GM12875 (cell line): ENCODE results near the gene PRTG.
"Not testable (repeated sequence)": the region's sequence is repeated elsewhere in the genome, so short reads cannot be mapped to it uniquely, and the experiment has no call there.

Experiments
- H3K4me3 ChIP-seq: one replicate; pipeline ENCODE4 v1.5.1; 2011; ENCODE audit warnings: low read depth, low read length, control low read depth
- CTCF ChIP-seq: IDR thresholded peaks from 2 replicates; pipeline ENCODE4 v1.5.1; 2011; ENCODE audit warnings: low read depth, mild to moderate bottlenecking, control low read depth, inconsistent platforms, low read length, moderate library complexity, borderline replicate concordance; ENCODE audit not compliant: insufficient read depth

Gene PRTG

GRCh38 chr15:55698653-55699052, 44.3 kb downstream of the PRTG start:
- H3K4me3 ChIP-seq = no peak overlapping the region
- TF ChIP-seq CTCF = no peak

GRCh38 chr15:55696221-55696620, 46.7 kb downstream of the PRTG start:
- H3K4me3 ChIP-seq = no peak overlapping the region
- TF ChIP-seq CTCF = no peak

GRCh38 chr15:55695432-55695831, 47.5 kb downstream of the PRTG start:
- no peak for TF ChIP-seq CTCF

GRCh38 chr15:55694652-55695150, 48.3 kb downstream of the PRTG start:
- no peak for TF ChIP-seq CTCF
- no peak overlapping the region for H3K4me3 ChIP-seq

More at GRCh38 chr15:55695432-55695831, 47.5 kb downstream of the PRTG start:
- no peak overlapping the region for H3K4me3 ChIP-seq

GRCh38 chr15:55693116-55693515, 49.8 kb downstream of the PRTG start:
- not testable (repeated sequence) for H3K4me3 ChIP-seq

- H3K4me3 ChIP-seq = no peak overlapping the region
- TF ChIP-seq CTCF = no peak
Measured at GRCh38 chr15:55687792-55688191, 55.2 kb downstream of the PRTG start.

GRCh38 chr15:55685286-55685685, 57.7 kb downstream of the PRTG start:
- no peak overlapping the region for H3K4me3 ChIP-seq
- no peak for TF ChIP-seq CTCF

- no peak overlapping the region for H3K4me3 ChIP-seq
- TF ChIP-seq CTCF = no peak
Measured at GRCh38 chr15:55683376-55683775, 59.6 kb downstream of the PRTG start.
